GM21786 (cell line): Measurements from ENCODE around the gene ATP2B1.

Experiments used
- ATAC-seq: cut with Tn5 transposase; IDR thresholded peaks from one replicate; pipeline ENCODE4 v1.9.1; 2021; ENCODE audit not compliant: unreplicated experiment

The ATP2B1 gene

DNA sequence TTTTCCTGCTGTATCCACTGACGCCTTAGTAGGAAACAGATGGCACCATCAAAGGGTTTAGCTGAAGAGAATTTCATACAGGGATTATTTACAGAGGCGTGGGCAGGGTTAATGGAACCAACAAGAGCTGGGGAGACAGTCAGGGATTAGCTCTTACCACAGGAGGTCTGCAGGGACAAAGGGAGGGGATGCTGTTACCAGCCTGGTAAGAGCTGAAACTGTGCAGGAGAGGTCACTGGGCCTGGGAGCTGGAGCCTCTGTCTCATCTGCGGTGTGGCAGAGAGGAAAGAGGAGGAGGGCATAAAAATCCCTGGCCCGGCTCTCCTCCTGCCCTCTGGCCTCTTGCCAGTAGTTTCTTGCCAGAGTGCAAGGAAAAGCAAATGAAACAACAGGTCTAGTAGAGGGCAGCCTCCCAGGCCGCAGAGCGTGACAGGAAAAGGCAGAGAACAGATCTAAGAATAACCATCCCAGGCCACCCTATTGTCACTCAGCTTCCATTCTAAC is 163.9 kb downstream of the ATP2B1 start:
- no peak for ATAC-seq

DNA sequence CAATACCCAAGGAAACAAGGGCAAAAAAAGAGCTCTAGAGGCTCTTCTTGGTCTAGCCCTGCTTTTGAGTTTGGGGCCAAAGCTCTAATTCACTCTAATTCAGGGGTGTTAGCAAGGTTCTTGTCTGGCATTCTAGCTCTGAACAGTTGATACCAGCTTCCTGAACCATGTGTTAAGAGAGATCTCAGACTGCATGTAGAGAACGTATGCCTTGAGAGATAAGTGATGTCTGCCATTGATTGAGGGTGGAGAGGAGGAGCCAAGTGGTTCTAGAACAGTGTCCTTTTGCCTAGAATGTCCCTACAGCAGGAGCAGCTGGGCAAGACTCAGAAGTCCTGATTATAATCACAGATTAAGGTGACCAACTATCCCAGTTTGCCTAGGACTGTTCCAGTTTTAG is 164.6 kb downstream of the ATP2B1 start:
- no peak for ATAC-seq

DNA sequence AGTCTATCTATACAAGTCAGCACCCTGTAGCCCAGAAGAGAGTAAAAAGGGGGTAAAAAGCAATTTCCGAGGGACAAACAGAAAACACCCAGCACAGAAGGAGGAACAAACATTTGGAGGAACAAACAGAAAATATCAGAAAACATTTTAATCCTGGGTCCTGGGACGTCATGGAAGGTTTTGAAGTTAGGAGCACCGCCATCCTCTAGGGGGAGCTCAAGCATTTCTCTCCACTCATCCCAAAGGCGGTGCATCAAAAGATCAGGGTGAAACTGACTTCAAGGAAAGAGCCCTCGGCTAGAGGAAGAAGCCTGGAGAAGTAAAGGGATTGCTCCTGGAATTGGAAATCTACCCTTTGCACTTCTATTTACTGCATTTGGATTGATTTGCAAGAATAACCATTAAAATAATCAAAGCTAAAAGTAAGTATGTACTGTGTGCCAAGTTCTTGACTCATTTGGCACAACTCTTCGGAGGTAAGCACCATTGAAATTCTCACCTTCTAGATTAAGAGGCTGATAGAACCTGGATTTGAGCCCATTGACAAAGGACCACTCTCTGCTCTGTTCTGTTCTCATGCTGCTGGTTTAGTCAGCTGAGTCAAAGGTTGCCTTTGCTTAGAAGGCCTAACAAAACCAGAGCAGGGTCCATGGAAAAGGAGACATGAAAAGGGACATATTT is 165.6 kb downstream of the ATP2B1 start:
- ATAC-seq = peak; percentile 78

DNA sequence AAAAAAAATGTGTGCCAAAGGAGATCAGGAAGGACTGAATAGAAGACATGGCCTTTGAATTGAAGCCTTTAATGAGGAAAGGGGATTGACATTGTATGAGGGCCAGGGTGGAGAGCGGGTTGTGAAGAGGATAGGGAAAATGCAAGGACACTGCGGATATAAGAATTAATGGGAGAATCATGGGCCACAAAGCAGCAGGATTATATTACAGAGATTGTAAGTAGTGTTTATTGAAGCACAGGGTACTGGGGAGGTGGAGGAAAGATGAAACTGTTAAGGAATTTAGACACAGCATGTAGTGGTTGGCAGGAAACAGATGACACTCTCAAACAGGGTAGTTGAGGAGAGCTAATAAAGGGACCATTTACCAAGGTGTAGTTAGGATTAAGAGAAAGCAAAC is 166.4 kb downstream of the ATP2B1 start:
- ATAC-seq = no peak

DNA sequence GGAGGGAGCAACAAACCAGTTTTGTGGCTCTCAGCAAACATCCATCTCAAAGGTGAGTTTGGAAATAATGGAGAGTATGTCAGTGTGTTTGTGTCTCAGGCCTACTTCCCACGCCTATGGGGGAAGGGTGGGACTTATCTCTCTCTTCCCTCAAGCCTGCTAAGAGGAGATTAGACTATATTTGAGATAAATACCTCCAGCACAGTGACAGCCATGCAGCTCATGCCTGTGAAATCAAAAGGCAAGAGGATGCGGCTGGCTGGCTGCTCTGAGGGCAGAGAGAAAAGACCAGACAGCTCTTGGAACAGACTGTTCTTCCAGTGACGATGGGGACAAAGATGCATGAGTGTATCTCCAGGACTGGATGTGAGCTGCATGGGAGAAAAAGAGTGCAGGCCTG is 168.1 kb downstream of the ATP2B1 start:
- ATAC-seq = no peak

DNA sequence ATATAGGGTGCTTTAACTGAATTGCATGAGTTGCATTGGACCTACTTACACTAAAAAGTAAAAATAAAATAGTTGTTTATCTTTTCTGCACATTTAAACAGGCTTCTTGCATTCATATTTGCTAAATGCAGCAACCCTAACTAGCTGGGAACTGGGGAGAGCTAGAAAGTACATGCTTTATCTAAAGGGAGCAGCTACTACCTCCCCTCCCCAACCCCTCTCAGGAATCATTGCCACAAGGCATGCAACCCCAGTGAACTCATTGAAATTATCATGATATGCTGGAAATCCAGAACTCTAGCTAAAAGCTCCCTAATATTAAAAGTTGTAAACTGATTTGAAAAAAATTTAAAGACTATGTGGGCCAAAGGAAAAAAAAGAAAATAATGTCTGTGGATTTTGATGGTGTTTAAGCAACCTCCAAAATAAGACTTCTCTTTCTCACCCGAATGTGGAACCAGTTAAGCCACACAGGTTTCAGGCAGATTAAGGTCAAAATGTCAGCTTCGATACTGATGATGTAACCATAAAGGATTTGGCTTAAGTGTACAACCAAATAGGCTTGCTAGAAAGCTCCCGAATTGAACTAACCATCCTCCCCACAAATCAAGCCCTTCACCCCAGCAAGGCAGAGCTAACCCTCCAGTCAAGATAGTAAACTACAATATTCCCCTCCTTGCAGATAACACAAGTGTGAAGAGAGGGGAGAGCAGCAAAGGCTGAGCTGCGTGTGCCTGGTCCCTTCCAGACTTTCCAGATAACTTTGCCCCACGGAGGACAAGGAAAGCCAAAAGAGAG is 169.0 kb downstream of the ATP2B1 start:
- ATAC-seq = no peak

DNA sequence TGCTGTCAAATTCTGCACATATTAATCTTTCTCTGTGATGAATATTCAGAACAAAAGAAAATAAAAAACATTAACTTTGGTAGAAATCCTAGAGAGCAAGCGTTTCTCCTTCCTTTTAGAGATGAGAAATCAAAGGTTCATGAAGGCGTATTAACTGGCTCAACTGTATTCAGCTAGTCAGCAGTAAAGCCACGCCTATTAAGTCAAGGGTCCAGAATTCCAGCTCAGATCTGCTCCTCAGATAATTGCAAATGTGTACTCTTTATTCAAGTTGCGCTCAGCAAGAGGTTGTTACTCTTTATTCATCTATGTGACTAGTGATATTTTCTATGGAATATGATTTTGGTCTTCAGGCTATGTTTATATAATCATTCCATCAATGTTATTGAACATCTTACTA is 169.7 kb downstream of the ATP2B1 start:
- no peak for ATAC-seq
